ENCODE data around the gene SLC6A18.

- no peak for TF ChIP-seq CTCF (tag by site-specific recombination; IDR thresholded peaks at IDR 0.05)
- TF ChIP-seq ZNF274 (IDR thresholded peaks at IDR 0.05; ENCODE audit: low read length), result no peak
- TF ChIP-seq ZNF274 (tag by site-specific recombination; IDR thresholded peaks at IDR 0.05; ENCODE audit: borderline replicate concordance), result no peak
- no peak for TF ChIP-seq ZBTB26 (tag by site-specific recombination; optimal IDR thresholded peaks at IDR 0.05)
- no peak for TF ChIP-seq REST (tag by site-specific recombination; IDR thresholded peaks at IDR 0.05)
- no peak for TF ChIP-seq ZNF645 (tag by site-specific recombination; IDR thresholded peaks at IDR 0.05)
- TF ChIP-seq ZNF785 (tag by site-specific recombination; IDR thresholded peaks at IDR 0.05), result no peak
- no peak for TF ChIP-seq ZNF549 (tag by site-specific recombination; IDR thresholded peaks at IDR 0.05)
- TF ChIP-seq ZNF510 (tag by site-specific recombination; IDR thresholded peaks at IDR 0.05; ENCODE audit: insufficient replicate concordance), result no peak
Observed at GRCh38 chr5:1253456-1254105, 28.4 kb downstream of the SLC6A18 start.
